HepG2 (cell line): ENCODE results near the gene PRKRIP1. TPM values are rescaled to one million over a fixed set of nuclear protein-coding genes. Genes with fewer than 3 reads are reported as not detected.

ENCODE experiments used
- ATAC-seq: fragments of 200-7000 bp; cut with Tn5 transposase; 3 replicates; pipeline ENCODE4 v1.9.1; 2020; ENCODE audit warnings: mild to moderate bottlenecking, moderate library complexity
- BruUV-seq: library from RNA; stranded (reverse); fragments of 400-500 nt; replicated peaks from 2 replicates; lab custom pipeline; 2021; lab: Mats Ljungman, UMichigan
- CTCF ChIA-PET: fragments of 300-600 bp; formaldehyde crosslinking; extraction: SDS; loops from one replicate; lab custom pipeline; 2021; ENCODE audit warnings: low total read pairs, inconsistent platforms, low intra/inter-chr PET ratio; lab: Yijun Ruan, JAX
- POLR2A ChIA-PET: fragments of 350-600 bp; sonication (Branson Sonifier 250); formaldehyde crosslinking; loops from one replicate; lab custom pipeline; 2020; ENCODE audit warnings: antibody characterized with exemption, inconsistent platforms; lab: Yijun Ruan, JAX
- DNase-seq: peaks from one replicate; pipeline ENCODE4 v3.0.0-alpha.2; 2015; ENCODE audit warnings: low spot score
- FAIRE-seq: peaks from 3 replicates; lab custom pipeline; 2011; peaks lifted over from hg19 to GRCh38; lab: Jason Lieb, UNC
- H2AFZ ChIP-seq: one replicate; pipeline ENCODE4 v1.6.1; 2011; ENCODE audit warnings: low read length, inconsistent platforms
- H3K27ac ChIP-seq: fragments of 300-600 bp; 3 replicates; pipeline ENCODE4 v1.8.0; 2011; ENCODE audit warnings: mixed run types, mild to moderate bottlenecking, mixed read lengths, low read length, inconsistent platforms; ENCODE audit not compliant: insufficient read depth; ENCODE audit errors: extremely low read length
- H3K27me3 ChIP-seq, 2 experiments: fragments of 200-600 bp in 1 of 2; 2 replicates in 1 of 2; 3 replicates in 1 of 2; pipeline versions ENCODE4 v1.6.0 to v1.8.0; 2011; ENCODE audit warnings: low read length in 2 of 2, mild to moderate bottlenecking in 2 of 2, moderate library complexity in 2 of 2, inconsistent platforms in 1 of 2; ENCODE audit not compliant: insufficient read depth in 2 of 2, control insufficient read depth in 1 of 2
- H3K36me3 ChIP-seq, 2 experiments: fragments of 200-600 bp in 1 of 2; replicated peaks in 1 of 2; 2 replicates in 1 of 2; 3 replicates in 1 of 2; pipeline versions ENCODE4 v1.5.1 to v1.8.0; 2011; ENCODE audit warnings: low read length in 2 of 2, inconsistent platforms in 1 of 2; ENCODE audit not compliant: insufficient read depth in 2 of 2, control insufficient read depth in 1 of 2
- H3K4me1 ChIP-seq: 2 replicates; pipeline ENCODE4 v1.5.1; 2012; ENCODE audit warnings: low read length, inconsistent platforms; ENCODE audit not compliant: insufficient read depth
- H3K4me2 ChIP-seq: 2 replicates; pipeline ENCODE4 v1.6.0; 2011; ENCODE audit warnings: low read depth, low read length, inconsistent platforms
- H3K4me3 ChIP-seq, 3 experiments: fragments of 200-600 bp in 1 of 3; sonication (generic), shearing (Covaris generic) in 1 of 3; replicated peaks in 1 of 3; 2 replicates each; pipeline ENCODE4 v1.5.1; 2011 to 2016; ENCODE audit warnings: low read length in 3 of 3, inconsistent platforms in 2 of 3, low read depth in 2 of 3, mild to moderate bottlenecking in 2 of 3, control low read depth in 1 of 3, mixed read lengths in 1 of 3; ENCODE audit not compliant: insufficient read depth in 1 of 3
- H3K79me2 ChIP-seq: one replicate; pipeline ENCODE4 v1.6.1; 2011; ENCODE audit warnings: low read length, inconsistent platforms; ENCODE audit not compliant: insufficient read depth
- H3K9ac ChIP-seq: 2 replicates; pipeline ENCODE4 v1.6.0; 2011; ENCODE audit warnings: mild to moderate bottlenecking, low read depth, low read length, inconsistent platforms; ENCODE audit not compliant: insufficient read depth
- H3K9me3 ChIP-seq: 2 replicates; pipeline ENCODE4 v1.5.1; 2012; ENCODE audit warnings: mild to moderate bottlenecking, low read length
- H4K20me1 ChIP-seq: 2 replicates; pipeline ENCODE4 v1.6.0; 2011; ENCODE audit warnings: inconsistent platforms, mild to moderate bottlenecking, low read length, moderate library complexity; ENCODE audit not compliant: insufficient read depth
- AGO2 ChIP-seq: fragments of 200-400 bp; formaldehyde crosslinking; optimal IDR thresholded peaks from 2 replicates; pipeline ENCODE3; 2017; ENCODE audit warnings: mild to moderate bottlenecking, low read depth, low read length, moderate library complexity
- GPN1 ChIP-seq: sonication (generic); formaldehyde crosslinking; IDR thresholded peaks from 2 replicates; pipeline ENCODE4 v1.5.1; 2020; ENCODE audit warnings: missing genetic modification reagents, borderline replicate concordance
- HHEX ChIP-seq: IDR thresholded peaks from 2 replicates; pipeline ENCODE4 v1.6.1; 2016; ENCODE audit warnings: control low read depth
- HNRNPUL1 ChIP-seq: fragments of 200-400 bp; formaldehyde crosslinking; IDR thresholded peaks from 2 replicates; pipeline ENCODE4 v1.6.1; 2017; ENCODE audit warnings: low read depth, mild to moderate bottlenecking, low read length, moderate library complexity
- IRX3 ChIP-seq: sonication (generic); formaldehyde crosslinking; IDR thresholded peaks from 2 replicates; pipeline ENCODE4 v1.8.1; 2023; ENCODE audit warnings: mild to moderate bottlenecking, low read depth, missing genetic modification reagents, borderline replicate concordance
- KLF11 ChIP-seq: IDR thresholded peaks from 2 replicates; pipeline ENCODE4 v1.6.1; 2016; ENCODE audit warnings: missing compliant biosample characterization
- PRDM4 ChIP-seq: sonication (generic); formaldehyde crosslinking; IDR thresholded peaks from 2 replicates; pipeline ENCODE4 v1.9.0; 2021; ENCODE audit warnings: missing genetic modification reagents, borderline replicate concordance
- PRPF4 ChIP-seq: fragments of 200-400 bp; formaldehyde crosslinking; IDR thresholded peaks from 2 replicates; pipeline ENCODE4 v1.6.1; 2016; ENCODE audit warnings: low read length, low read depth; ENCODE audit not compliant: poor library complexity, severe bottlenecking
- RXRB ChIP-seq: IDR thresholded peaks from 2 replicates; pipeline ENCODE4 v1.6.1; 2016; ENCODE audit warnings: borderline replicate concordance, missing genetic modification reagents, missing compliant biosample characterization
- ZNF160 ChIP-seq: sonication (generic); formaldehyde crosslinking; IDR thresholded peaks from 2 replicates; pipeline ENCODE4 v1.8.0; 2022; ENCODE audit warnings: mild to moderate bottlenecking, inconsistent platforms, missing genetic modification reagents
- ZNF460 ChIP-seq: sonication (generic); formaldehyde crosslinking; IDR thresholded peaks from 2 replicates; pipeline ENCODE4 v1.5.1; 2020; ENCODE audit warnings: missing genetic modification reagents, mild to moderate bottlenecking, borderline replicate concordance
- WGBS: methylation state at CpG from one replicate; pipeline ENCODE4 v1.1.6; 2017; ENCODE audit warnings: low lambda C conversion rate; 5-methylcytosine and 5-hydroxymethylcytosine counted together
- in situ Hi-C: cut with HindIII; loops from 2 replicates; pipeline ENCODE4 v1.10.0; 2017; ENCODE audit warnings: low pct_unique_long_range_greater_than_20kb; ENCODE audit not compliant: extremely low pct_ligation_motif_present
- intact Hi-C: fragments of 100-400 bp; cut with micrococcal nuclease; formaldehyde crosslinking; loops from one replicate; pipeline ENCODE4 v1.10.0; 2022; ENCODE audit not compliant: unreplicated experiment
- polyA plus RNA-seq, 8 experiments: library from polyadenylated mRNA; depleted of rRNA in 3 of 8; stranded (reverse) in 7 of 8; unstranded in 1 of 8; fragments of >200 nt; fragmentation: Illumina TruSeq in 4 of 8; extraction: Trizol in 4 of 8; gene quantifications; 2 replicates each; pipeline versions ENCODE4 v1.2.1 to v1.2.3, GENCODE V29; 2011 to 2016; ENCODE audit warnings: low read depth in 4 of 8, missing spikeins in 1 of 8, mixed read lengths in 1 of 8; ENCODE audit not compliant: insufficient read depth in 1 of 8
- total RNA-seq, 5 experiments: library from RNA; depleted of rRNA; stranded (reverse); fragments of >200 nt; fragmentation: Illumina TruSeq; extraction: Trizol; gene quantifications; 2 replicates each; pipeline ENCODE4 v1.2.3, GENCODE V29; 2016; ENCODE audit warnings: low read depth in 1 of 5

Gene PRKRIP1
- total and polyA plus RNA-seq, 2 of the 13 experiments (the other 11 are each of a cell fraction or from before 2014, with no cell fraction given): 13.2 to 16.8 TPM

- no peak for FAIRE-seq
- H3K36me3 ChIP-seq: peaks cover 5 to 15% of the 10 kb centered on the region in 2 experiments; a peak in 3 of 5 replicates
- WGBS: 93% methylated on average over 1 of the region's 1 CpG
- ATAC-seq: no peak
- peaks cover 11% of the 10 kb centered on the region for H3K4me1 ChIP-seq
- in situ Hi-C loops: loop anchor here (5.0 kb wide), 1 partner anchor 105 kb away; the partner anchor contains the start of gene SH2B2
- no peak overlapping the region for H3K27ac ChIP-seq
- TF ChIP-seq RXRB (CRISPR knock-in tag): no peak
- TF ChIP-seq GPN1 (CRISPR knock-in tag): no peak
- no peak for TF ChIP-seq IRX3 (CRISPR knock-in tag)
- TF ChIP-seq HNRNPUL1: no peak
- no peak for TF ChIP-seq PRPF4
- no peak for TF ChIP-seq ZNF160 (CRISPR knock-in tag)
- no peak for TF ChIP-seq HHEX
- no peak for TF ChIP-seq ZNF460 (CRISPR knock-in tag)
- no peak for TF ChIP-seq KLF11 (CRISPR knock-in tag)
- no peak for TF ChIP-seq PRDM4 (CRISPR knock-in tag)
- TF ChIP-seq AGO2: no peak
- H3K9ac ChIP-seq: no peak overlapping the region
- intact Hi-C loops: no loop called here
- H3K27me3 ChIP-seq: no peaks in the 10 kb centered on the region
- no peak overlapping the region for H3K4me3 ChIP-seq
- peaks cover 4% of the 10 kb centered on the region; the same call in 1 of the 2 replicates for H4K20me1 ChIP-seq
- H3K4me2 ChIP-seq: no peak overlapping the region
- BruUV-seq: no TSS peak
- no peaks in the 10 kb centered on the region for H3K9me3 ChIP-seq
- H3K79me2 ChIP-seq: peaks cover 6% of the 10 kb centered on the region
- POLR2A ChIA-PET: no interaction called here
- H2AFZ ChIP-seq: no peak overlapping the region
- CTCF ChIA-PET: no interaction called here
- DNase-seq: no peak
Observed at GRCh38 chr7:102392330-102392729, 3.8 kb upstream of the PRKRIP1 start.
